C4-2B (cell line): ENCODE data around the gene CES2.

Source experiments
- H3K27ac ChIP-seq: fragments of 450-650 bp; 2 replicates; pipeline ENCODE4 v1.5.1; 2017
- CTCF ChIP-seq: fragments of 450-650 bp; conservative IDR thresholded peaks from 2 replicates; pipeline ENCODE4 v1.5.1; 2017; ENCODE audit warnings: mild to moderate bottlenecking
- ZFX ChIP-seq: fragments of 450-650 bp; IDR thresholded peaks from 2 replicates; pipeline ENCODE4 v1.6.1; 2017

CES2 gene

GRCh38 chr16:66916518-66916917, 18.8 kb upstream of the CES2 start:
- H3K27ac ChIP-seq, result no peak overlapping the region
- TF ChIP-seq ZFX, result no peak
- TF ChIP-seq CTCF, result no peak

GRCh38 chr16:66917741-66918140, 17.6 kb upstream of the CES2 start:
- TF ChIP-seq CTCF (no peak), ZFX (no peak)
- H3K27ac ChIP-seq, result no peak overlapping the region

- no peak for TF ChIP-seq CTCF
- TF ChIP-seq ZFX, result no peak
- H3K27ac ChIP-seq, result no peak overlapping the region
These were observed 17.0 kb upstream of the CES2 start for GRCh38 chr16:66918355-66918754.

- TF ChIP-seq CTCF (no peak), ZFX (no peak)
- no peak within 1 kb of the TSS for H3K27ac ChIP-seq
These were observed 16.3 kb upstream of the CES2 start, which contains the start of gene CDH16 for GRCh38 chr16:66918803-66919568. CDH16 (minus strand) TSS chr16:66918885; CDS start chr16:66918065, 820 bp downstream.

- no peak for TF ChIP-seq ZFX
- TF ChIP-seq CTCF, result no peak
- H3K27ac ChIP-seq, result no peak overlapping the region
These were observed 15.6 kb upstream of the CES2 start for GRCh38 chr16:66919569-66920298.

GRCh38 chr16:66920299-66920590, 15.1 kb upstream of the CES2 start:
- H3K27ac ChIP-seq, result no peak overlapping the region
- TF ChIP-seq ZFX, result no peak
- no peak for TF ChIP-seq CTCF

- TF ChIP-seq ZFX (no peak), CTCF (no peak)
- no peak overlapping the region for H3K27ac ChIP-seq
These were observed 14.2 kb upstream of the CES2 start for GRCh38 chr16:66920924-66921680.
